Upper lobe of right lung (tissue), 1 donor: ENCODE data around the gene CHCHD3. TPM values are rescaled to one million over a fixed set of nuclear protein-coding genes. Genes with fewer than 3 reads are reported as not detected.

Experiments
- ATAC-seq: fragments of 200-7000 bp; cut with Tn5 transposase; one replicate; pipeline ENCODE4 v1.9.1; 2020; ENCODE audit warnings: mild to moderate bottlenecking, moderate library complexity
- DNase-seq: peaks from one replicate; pipeline ENCODE4 v3.0.0-alpha.2; 2020
- H3K27ac ChIP-seq: fragments of 200-600 bp; one replicate; pipeline ENCODE4 v1.8.0; 2022
- H3K27me3 ChIP-seq: fragments of 200-600 bp; one replicate; pipeline ENCODE4 v1.8.0; 2022; ENCODE audit warnings: mild to moderate bottlenecking
- H3K36me3 ChIP-seq: fragments of 200-600 bp; one replicate; pipeline ENCODE4 v1.8.0; 2022
- H3K4me1 ChIP-seq: fragments of 200-600 bp; one replicate; pipeline ENCODE4 v1.8.0; 2022
- H3K4me3 ChIP-seq: fragments of 200-600 bp; one replicate; pipeline ENCODE4 v1.8.0; 2022; ENCODE audit warnings: mild to moderate bottlenecking
- H3K9me3 ChIP-seq: fragments of 200-600 bp; one replicate; pipeline ENCODE4 v1.8.0; 2022
- intact Hi-C: fragments of 100-400 bp; cut with DNase I; formaldehyde crosslinking; loops from one replicate; pipeline ENCODE4 v1.11.0; 2022
- total RNA-seq: library from RNA; stranded (reverse); fragmentation: NEBNext Ultra II Directional; extraction: Animal tissue kit (Norgen Biotek cat#: 25700); gene quantifications from one replicate; pipeline ENCODE4 v1.2.1, GENCODE V29; 2021
- TF ChIP-seq, protein P1 (sequence below): fragments of 200-600 bp; IDR thresholded peaks from one replicate; pipeline ENCODE4 v1.8.0; 2022; ENCODE audit warnings: antibody characterized with exemption
- donor health status: DM: no; HTN: yes; CAD: no; lungs with severe emphysema.

The CHCHD3 gene
- total RNA-seq, 1 donor from 2014 or later: 43.0 TPM

DNA sequence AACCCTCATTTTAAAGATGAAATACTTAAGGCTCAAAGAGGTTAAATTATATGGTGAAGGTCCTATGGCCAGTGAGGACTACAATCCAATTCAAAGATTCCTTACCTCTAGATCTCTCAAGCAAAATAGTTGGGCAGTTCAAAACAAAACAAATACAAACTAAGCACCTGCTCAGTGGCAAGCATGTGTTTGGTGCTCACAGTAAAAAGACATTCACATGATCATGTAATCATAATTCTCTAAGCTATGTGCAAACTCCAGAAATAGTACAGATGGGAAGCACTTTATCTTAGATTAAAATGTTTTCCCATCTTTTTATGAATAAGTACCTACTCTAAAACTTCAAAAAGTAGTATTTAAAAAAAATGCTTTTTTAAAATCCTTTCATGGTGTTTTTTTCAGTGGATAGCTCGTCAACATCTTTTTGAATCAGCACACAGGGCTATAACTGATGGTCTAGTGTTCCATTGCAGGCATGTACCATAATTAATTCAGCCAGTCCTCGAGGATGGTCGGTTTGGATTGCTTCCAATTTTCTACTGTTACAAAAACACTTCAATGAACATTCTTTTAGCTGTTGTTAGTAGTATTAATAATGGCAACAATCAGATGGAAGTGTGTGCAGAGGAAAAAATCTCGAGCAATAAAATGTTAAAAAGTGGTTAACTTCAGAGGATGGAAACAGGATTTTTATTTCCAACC is 58.4 kb downstream of the CHCHD3 start:
- Histone ChIP-seq H3K27ac (no peak overlapping the region), H3K4me3 (no peak overlapping the region), H3K4me1 (peaks cover 6% of the 10 kb centered on the region), H3K36me3 (no peaks in the 10 kb centered on the region), H3K27me3 (no peaks in the 10 kb centered on the region), H3K9me3 (no peaks in the 10 kb centered on the region)
- DNase-seq (no peak), ATAC-seq (no peak)
- TF ChIP-seq, protein P1, sequence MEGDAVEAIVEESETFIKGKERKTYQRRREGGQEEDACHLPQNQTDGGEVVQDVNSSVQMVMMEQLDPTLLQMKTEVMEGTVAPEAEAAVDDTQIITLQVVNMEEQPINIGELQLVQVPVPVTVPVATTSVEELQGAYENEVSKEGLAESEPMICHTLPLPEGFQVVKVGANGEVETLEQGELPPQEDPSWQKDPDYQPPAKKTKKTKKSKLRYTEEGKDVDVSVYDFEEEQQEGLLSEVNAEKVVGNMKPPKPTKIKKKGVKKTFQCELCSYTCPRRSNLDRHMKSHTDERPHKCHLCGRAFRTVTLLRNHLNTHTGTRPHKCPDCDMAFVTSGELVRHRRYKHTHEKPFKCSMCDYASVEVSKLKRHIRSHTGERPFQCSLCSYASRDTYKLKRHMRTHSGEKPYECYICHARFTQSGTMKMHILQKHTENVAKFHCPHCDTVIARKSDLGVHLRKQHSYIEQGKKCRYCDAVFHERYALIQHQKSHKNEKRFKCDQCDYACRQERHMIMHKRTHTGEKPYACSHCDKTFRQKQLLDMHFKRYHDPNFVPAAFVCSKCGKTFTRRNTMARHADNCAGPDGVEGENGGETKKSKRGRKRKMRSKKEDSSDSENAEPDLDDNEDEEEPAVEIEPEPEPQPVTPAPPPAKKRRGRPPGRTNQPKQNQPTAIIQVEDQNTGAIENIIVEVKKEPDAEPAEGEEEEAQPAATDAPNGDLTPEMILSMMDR: no peak
- intact Hi-C loops: no loop called here

GRCh38 chr7:133022661-133023060 is 59.2 kb downstream of the CHCHD3 start:
- Histone ChIP-seq H3K27me3 (no peaks in the 10 kb centered on the region), H3K9me3 (no peaks in the 10 kb centered on the region), H3K36me3 (no peaks in the 10 kb centered on the region), H3K27ac (no peak overlapping the region), H3K4me3 (no peak overlapping the region), H3K4me1 (peaks cover 6% of the 10 kb centered on the region)
- ATAC-seq (no peak), DNase-seq (no peak)
- intact Hi-C loops: no loop called here
- TF ChIP-seq, protein P1: no peak

DNA sequence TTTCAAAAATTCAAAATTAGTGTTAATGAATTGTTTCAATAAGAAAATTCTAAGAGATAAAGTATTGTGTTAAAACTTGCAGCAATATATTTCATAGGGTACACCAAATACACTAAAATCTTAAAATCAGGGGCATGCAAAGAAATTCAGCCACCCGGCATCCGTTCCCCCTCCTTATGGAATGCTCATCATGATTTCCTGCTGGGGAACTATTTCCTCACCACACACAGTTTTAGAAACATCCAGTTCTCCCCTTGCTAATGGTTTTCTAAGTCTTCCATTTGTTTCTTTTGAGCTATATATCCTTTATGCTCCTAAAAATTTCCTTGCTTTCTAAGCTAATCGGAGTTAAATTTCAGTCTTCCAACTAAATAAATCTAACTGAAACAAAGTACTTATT is 60.7 kb downstream of the CHCHD3 start:
- H3K9me3 ChIP-seq: no peaks in the 10 kb centered on the region
- TF ChIP-seq, protein P1: no peak
- intact Hi-C loops: no loop called here
- H3K4me1 ChIP-seq: peaks cover 6% of the 10 kb centered on the region
- DNase-seq: no peak
- no peaks in the 10 kb centered on the region for H3K27me3 ChIP-seq
- no peak overlapping the region for H3K27ac ChIP-seq
- H3K4me3 ChIP-seq: no peak overlapping the region
- no peaks in the 10 kb centered on the region for H3K36me3 ChIP-seq
- no peak for ATAC-seq

GRCh38 chr7:133020496-133020895 is 61.4 kb downstream of the CHCHD3 start:
- peaks cover 6% of the 10 kb centered on the region for H3K4me1 ChIP-seq

DNA sequence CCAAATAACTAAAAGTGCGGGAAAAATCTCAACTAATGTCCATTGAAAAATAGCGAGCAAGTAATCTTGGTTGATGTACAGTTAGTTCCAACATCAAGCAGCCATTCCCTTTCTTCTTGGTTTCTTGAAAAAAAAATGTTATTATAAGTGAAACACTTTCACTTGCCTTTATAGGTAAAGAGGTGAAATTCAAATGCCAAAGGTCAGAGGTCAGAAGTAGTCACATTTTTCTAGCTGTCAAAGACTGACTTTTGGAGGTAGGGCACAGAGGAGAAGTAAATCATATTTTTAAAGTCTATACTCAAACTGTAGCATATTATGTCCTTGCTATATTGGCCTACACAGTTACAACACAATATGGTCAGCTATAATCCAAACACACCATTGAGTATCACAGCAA is 62.3 kb downstream of the CHCHD3 start:
- no peak for ATAC-seq
- intact Hi-C loops: no loop called here

More at GRCh38 chr7:133020496-133020895, 61.4 kb downstream of the CHCHD3 start:
- no peaks in the 10 kb centered on the region for H3K9me3 ChIP-seq
- no peaks in the 10 kb centered on the region for H3K36me3 ChIP-seq
- DNase-seq: no peak
- intact Hi-C loops: no loop called here
- no peak overlapping the region for H3K27ac ChIP-seq
- ATAC-seq: no peak
- H3K27me3 ChIP-seq: no peaks in the 10 kb centered on the region
- TF ChIP-seq, protein P1: no peak
- no peak overlapping the region for H3K4me3 ChIP-seq

More for the DNA sequence above, 62.3 kb downstream of the CHCHD3 start:
- TF ChIP-seq, protein P1: no peak
- no peaks in the 10 kb centered on the region for H3K9me3 ChIP-seq
- H3K4me3 ChIP-seq: no peak overlapping the region
- no peak overlapping the region for H3K27ac ChIP-seq
- no peak for DNase-seq
- H3K27me3 ChIP-seq: no peaks in the 10 kb centered on the region
- no peaks in the 10 kb centered on the region for H3K36me3 ChIP-seq
- H3K4me1 ChIP-seq: peaks cover 4% of the 10 kb centered on the region
